Measurements from ENCODE around the gene CALB2. TPM values are rescaled to one million over a fixed set of nuclear protein-coding genes. Genes with fewer than 3 reads are reported as not detected.

Gene CALB2
- total RNA-seq, 1 donor = not detected

GRCh38 chr16:71384073-71384724, 25.7 kb downstream of the CALB2 start:
- DNase-seq (ENCODE audit: low read depth in 2 of 3, low spot score in 2 of 3) = no peak

GRCh38 chr16:71387045-71387871, 28.7 kb downstream of the CALB2 start:
- DNase-seq (ENCODE audit: low read depth in 2 of 3, low spot score in 2 of 3) = no peak

GRCh38 chr16:71389330-71389729, 30.8 kb downstream of the CALB2 start:
- no peak for DNase-seq (ENCODE audit: low read depth in 2 of 3, low spot score in 2 of 3)

- DNase-seq (ENCODE audit: low read depth in 2 of 3, low spot score in 2 of 3) = no peak
Measured at GRCh38 chr16:71396594-71396993, 38.1 kb downstream of the CALB2 start.

GRCh38 chr16:71399801-71400563, 41.5 kb downstream of the CALB2 start:
- DNase-seq (ENCODE audit: low read depth in 2 of 3, low spot score in 2 of 3) = no peak

GRCh38 chr16:71402007-71402406, 43.5 kb downstream of the CALB2 start:
- DNase-seq (ENCODE audit: low read depth in 2 of 3, low spot score in 2 of 3) = no peak

GRCh38 chr16:71402674-71403073, 44.2 kb downstream of the CALB2 start:
- DNase-seq (ENCODE audit: low read depth in 2 of 3, low spot score in 2 of 3) = no peak

GRCh38 chr16:71404364-71404763, 45.8 kb downstream of the CALB2 start:
- no peak for DNase-seq (ENCODE audit: low read depth in 2 of 3, low spot score in 2 of 3)

GRCh38 chr16:71406316-71406715, 47.8 kb downstream of the CALB2 start:
- no peak for DNase-seq (ENCODE audit: low read depth in 2 of 3, low spot score in 2 of 3)

- DNase-seq (ENCODE audit: low read depth in 2 of 3, low spot score in 2 of 3) = no peak
Measured at GRCh38 chr16:71406724-71407123, 48.2 kb downstream of the CALB2 start.

- DNase-seq (ENCODE audit: low read depth in 2 of 3, low spot score in 2 of 3) = peak in 2 of 3 donors; percentile 26 to 69
Measured at GRCh38 chr16:71407731-71408130, 49.2 kb downstream of the CALB2 start.

GRCh38 chr16:71408536-71408935, 50.0 kb downstream of the CALB2 start:
- DNase-seq (ENCODE audit: low read depth in 2 of 3, low spot score in 2 of 3) = no peak

GRCh38 chr16:71409011-71409775, 50.7 kb downstream of the CALB2 start:
- no peak for DNase-seq (ENCODE audit: low read depth in 2 of 3, low spot score in 2 of 3)

GRCh38 chr16:71410146-71410545, 51.6 kb downstream of the CALB2 start:
- DNase-seq (ENCODE audit: low read depth in 2 of 3, low spot score in 2 of 3) = no peak

GRCh38 chr16:71412270-71413160, 54.0 kb downstream of the CALB2 start:
- DNase-seq (ENCODE audit: low read depth in 2 of 3, low spot score in 2 of 3) = peak; percentile 52 to 78 (median 55)

- DNase-seq (ENCODE audit: low read depth in 2 of 3, low spot score in 2 of 3) = no peak
Measured at GRCh38 chr16:71413341-71413740, 54.8 kb downstream of the CALB2 start.

- no peak for DNase-seq (ENCODE audit: low read depth in 2 of 3, low spot score in 2 of 3)
Measured at GRCh38 chr16:71414038-71414437, 55.5 kb downstream of the CALB2 start.

GRCh38 chr16:71421911-71422310, 63.4 kb downstream of the CALB2 start:
- peak in 2 of 3 donors; percentile 26 to 56 for DNase-seq (ENCODE audit: low read depth in 2 of 3, low spot score in 2 of 3)

- no peak for DNase-seq (ENCODE audit: low read depth in 2 of 3, low spot score in 2 of 3)
Measured at GRCh38 chr16:71423016-71423415, 64.5 kb downstream of the CALB2 start.

- no peak for DNase-seq (ENCODE audit: low read depth in 2 of 3, low spot score in 2 of 3)
Measured at GRCh38 chr16:71423865-71424264, 65.3 kb downstream of the CALB2 start.

All from hematopoietic multipotent progenitor cell (in vitro differentiated cells).